Activated CD4-positive, alpha-beta T cell treated with anti-CD3 and anti-CD28 coated beads, Interleukin-2, Interleukin-6, amounts not matched to agents 100 ng/mL and 50 ng/mL, durations not matched to agents 16 hours and 8 hours (primary cell): ENCODE data around the gene SPATA31A7.
"Not testable (repeated sequence)": the region's sequence is repeated elsewhere in the genome, so short reads cannot be mapped to it uniquely, and the experiment has no call there.

ENCODE experiments used
- DNase-seq: peaks from one replicate; pipeline ENCODE4 v3.0.0-alpha.2; 2020

Gene SPATA31A7

DNA sequence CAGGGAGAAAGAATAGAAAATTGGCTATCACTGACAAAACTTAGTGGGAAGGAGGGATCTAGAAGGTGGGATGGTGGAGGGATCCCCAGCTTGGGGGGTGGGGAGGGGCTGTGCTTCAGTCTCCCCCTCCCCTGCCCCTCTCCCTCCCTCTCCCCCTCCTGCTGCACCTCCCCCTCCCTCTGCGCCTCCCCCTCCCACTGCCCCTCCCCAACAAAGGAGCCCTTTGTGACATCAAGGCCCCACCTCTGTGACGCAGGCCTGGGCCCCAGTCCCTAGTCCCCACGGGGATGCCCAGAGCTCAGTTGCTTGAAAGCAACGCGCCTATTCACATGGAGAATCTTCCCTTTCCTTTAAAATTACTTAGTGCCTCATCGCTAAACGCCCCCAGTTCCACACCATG is at the start of gene SPATA31A7:
Gene SPATA31A7 (plus strand): TSS at position 301 of the 400 bp plus-strand sequence. CDS start 29 bp downstream, at position 330.
- not testable (repeated sequence) for DNase-seq

DNA sequence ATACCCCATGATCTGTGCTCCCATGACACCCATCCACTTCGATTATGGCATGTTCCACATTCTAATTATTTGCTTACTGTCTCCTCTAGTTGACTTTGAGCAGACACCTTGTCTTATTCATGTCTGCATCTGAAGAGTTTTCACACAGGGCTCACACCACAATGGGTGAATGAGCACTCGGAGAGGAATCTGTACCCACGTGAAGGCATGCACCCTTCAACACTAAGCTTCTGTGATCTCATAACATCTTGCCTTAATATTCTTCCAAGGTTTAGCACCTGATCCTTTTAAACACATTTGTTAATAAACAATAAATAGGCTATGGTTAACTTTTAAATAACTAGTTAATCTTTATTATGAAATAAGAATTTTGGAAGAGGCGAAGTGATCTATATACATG is 36.6 kb downstream of the SPATA31A7 start:
- DNase-seq = not testable (repeated sequence)
